RWPE1 (cell line): Measurements from ENCODE around the gene DEPDC5.

Source experiments
- CTCF ChIA-PET: fragments of 350-600 bp; sonication (Branson Sonifier 250); formaldehyde crosslinking; extraction: SDS; loops from one replicate; lab custom pipeline; 2021; lab: Yijun Ruan, JAX
- POLR2A ChIA-PET: fragments of 400-600 bp; formaldehyde crosslinking; extraction: SDS; loops from one replicate; lab custom pipeline; 2020; ENCODE audit warnings: antibody characterized with exemption; ENCODE audit not compliant: low non-redundant PET; lab: Yijun Ruan, JAX
- DNase-seq: peaks from one replicate; pipeline ENCODE4 v3.0.0; 2012; ENCODE audit warnings: low spot score
- H3K27ac ChIP-seq: fragments of 450-650 bp; 2 replicates; pipeline ENCODE4 v1.5.1; 2017
- CTCF ChIP-seq: fragments of 450-650 bp; conservative IDR thresholded peaks from 2 replicates; pipeline ENCODE4 v1.5.1; 2017; ENCODE audit warnings: low read depth, mild to moderate bottlenecking

Gene DEPDC5

DNA sequence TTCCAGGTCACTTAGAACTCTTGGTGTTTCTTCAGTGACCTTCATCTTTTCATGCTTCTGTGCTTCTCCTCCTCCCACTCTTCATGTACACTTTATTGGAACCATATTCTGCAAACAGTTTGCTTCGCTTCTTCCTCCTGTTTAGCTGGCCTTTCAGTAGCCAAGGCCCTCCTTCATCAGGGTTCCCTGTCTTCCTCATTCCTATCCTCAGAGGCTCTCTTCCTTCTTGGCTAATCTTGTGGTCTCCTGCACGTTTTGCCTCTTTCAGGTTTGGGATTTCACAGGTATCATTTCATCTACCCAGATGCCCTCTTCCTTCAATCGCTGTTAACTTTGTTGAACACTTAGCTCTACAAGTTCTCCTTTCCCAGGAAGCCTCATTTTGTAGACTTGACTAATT lies 66.8 kb downstream of the DEPDC5 start:
- POLR2A ChIA-PET, result no interaction called here
- no peak for DNase-seq
- no peak overlapping the region for H3K27ac ChIP-seq
- CTCF ChIA-PET, result no interaction called here
- TF ChIP-seq CTCF, result no peak

DNA sequence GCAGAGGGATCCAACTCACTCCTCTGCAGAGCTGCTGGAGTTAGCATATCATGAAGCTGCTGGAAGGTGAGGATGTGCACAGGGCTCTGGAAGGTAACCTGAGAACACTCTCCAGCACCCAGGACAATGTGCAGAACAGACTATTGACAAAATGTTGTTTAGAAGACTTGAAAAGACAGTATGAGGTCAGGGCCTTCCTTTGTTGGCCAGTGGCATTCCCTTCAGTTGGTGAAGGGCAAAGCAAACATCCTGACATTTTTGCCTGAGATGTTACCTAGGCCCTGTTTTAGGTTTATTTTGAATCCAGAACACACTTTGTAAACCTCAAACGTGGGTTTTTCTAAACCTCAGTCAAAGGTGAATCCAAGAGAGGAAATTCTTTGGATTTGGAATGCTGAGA lies 67.8 kb downstream of the DEPDC5 start:
- POLR2A ChIA-PET, result no interaction called here
- no peak overlapping the region for H3K27ac ChIP-seq
- CTCF ChIA-PET, result no interaction called here
- no peak for TF ChIP-seq CTCF
- DNase-seq, result no peak

GRCh38 chr22:31822523-31822922 lies 68.7 kb downstream of the DEPDC5 start:
- CTCF ChIA-PET, result no interaction called here
- TF ChIP-seq CTCF, result no peak
- DNase-seq, result no peak

DNA sequence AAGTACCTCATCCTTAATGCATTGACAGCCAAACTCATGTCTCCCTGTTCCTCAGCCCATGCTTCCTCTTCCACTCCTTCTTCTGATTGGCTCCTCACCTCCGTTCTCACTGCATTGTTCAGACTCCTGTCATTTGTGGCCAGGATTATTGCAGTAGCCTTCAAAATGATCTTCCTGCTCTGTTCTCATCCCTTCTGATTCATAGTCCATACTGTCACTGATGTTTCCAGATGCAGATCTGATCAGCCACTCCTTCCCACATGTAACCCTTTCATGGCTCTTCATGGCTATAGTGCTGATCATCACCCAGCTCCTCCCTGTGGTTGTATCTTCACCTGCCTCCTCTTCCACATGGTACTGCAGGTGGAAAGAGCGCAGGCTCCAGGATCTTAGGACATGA lies 71.7 kb downstream of the DEPDC5 start:
- no peak for DNase-seq
- no peak for TF ChIP-seq CTCF
- ChIA-PET POLR2A (no interaction called here), CTCF (no interaction called here)
- H3K27ac ChIP-seq, result no peak overlapping the region

More at GRCh38 chr22:31822523-31822922, 68.7 kb downstream of the DEPDC5 start:
- no peak overlapping the region for H3K27ac ChIP-seq
- POLR2A ChIA-PET, result no interaction called here

- DNase-seq, result no peak
- POLR2A ChIA-PET, result no interaction called here
- CTCF ChIA-PET, result interaction anchor here (0.7 kb wide), 1 partner anchor 215 kb away, joined by 4 read pairs; no protein-coding TSS in a partner anchor
- no peak overlapping the region for H3K27ac ChIP-seq
- no peak for TF ChIP-seq CTCF
Observed at GRCh38 chr22:31826443-31826842, 72.6 kb downstream of the DEPDC5 start.

DNA sequence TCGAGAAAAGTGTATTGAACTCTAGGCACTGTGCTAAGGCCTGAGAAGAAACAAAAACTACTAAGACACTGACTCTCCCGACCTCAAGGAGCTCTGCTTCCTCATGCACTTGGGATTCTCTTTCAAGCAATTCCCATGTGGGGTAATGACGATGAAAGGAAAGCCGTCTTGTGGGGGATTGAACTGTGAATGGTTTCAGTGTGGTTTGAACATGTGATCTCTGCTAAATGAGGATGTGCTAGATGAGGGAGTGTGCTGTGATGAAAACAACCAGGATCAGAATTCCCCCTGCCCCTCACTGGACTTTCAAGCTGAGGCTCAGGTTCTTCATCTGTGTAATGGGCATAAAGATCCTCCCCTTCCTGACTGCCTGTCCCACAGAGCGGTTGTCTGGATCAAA lies 74.9 kb downstream of the DEPDC5 start:
- TF ChIP-seq CTCF, result no peak
- peak overlapping the region; percentile 69 for H3K27ac ChIP-seq
- DNase-seq, result no peak
- CTCF ChIA-PET, result no interaction called here
- POLR2A ChIA-PET, result no interaction called here

DNA sequence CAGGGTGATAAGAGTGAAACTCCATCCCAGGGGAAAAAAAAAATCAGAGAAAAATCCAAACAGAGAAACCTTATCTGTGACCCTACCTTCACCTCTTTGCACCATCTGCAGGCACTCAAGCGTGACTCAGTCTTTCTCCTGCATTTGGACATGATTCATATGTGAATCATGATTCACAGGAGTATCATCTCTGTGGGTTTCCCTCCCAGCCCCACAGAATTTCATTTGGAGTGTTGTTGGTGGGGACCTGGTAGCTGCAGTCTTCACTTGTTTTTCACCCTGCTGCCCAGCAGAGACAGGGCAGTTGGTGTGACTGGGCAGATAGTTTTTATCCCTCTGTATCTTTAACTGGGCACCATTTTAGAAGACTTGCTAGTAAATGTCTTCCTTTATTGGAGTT lies 75.7 kb downstream of the DEPDC5 start:
- H3K27ac ChIP-seq, result peak overlapping the region; percentile 69
- ChIA-PET CTCF (interaction anchor here (0.5 kb wide), 1 partner anchor 104 kb away, joined by 4 read pairs; no protein-coding TSS in a partner anchor), POLR2A (no interaction called here)
- DNase-seq, result peak; percentile 91
- TF ChIP-seq CTCF, result no peak
